Fibroblast of villous mesenchyme (primary cell): ENCODE measurements around the gene DGCR2. TPM values are rescaled to one million over a fixed set of nuclear protein-coding genes. Genes with fewer than 3 reads are reported as not detected.
"Not testable (repeated sequence)": the region's sequence is repeated elsewhere in the genome, so short reads cannot be mapped to it uniquely, and the experiment has no call there.

Source experiments
- DNase-seq: peaks from one replicate; pipeline ENCODE4 v3.0.0-alpha.2; 2010; ENCODE audit warnings: low read depth
- H3K4me3 ChIP-seq: 2 replicates; pipeline ENCODE4 v1.5.1; 2011; ENCODE audit warnings: low read depth, mild to moderate bottlenecking, low read length
- CTCF ChIP-seq: IDR thresholded peaks from 2 replicates; pipeline ENCODE4 v1.5.1; 2012; ENCODE audit warnings: low read depth, mild to moderate bottlenecking, low read length; ENCODE audit not compliant: insufficient read depth
- total RNA-seq: library from RNA; depleted of rRNA; stranded (reverse); fragments of >200 nt; gene quantifications from 2 replicates; pipeline ENCODE4 v1.2.3, GENCODE V29; 2012

DGCR2 gene
- total RNA-seq, 1 donor: 53.5 TPM

- DNase-seq: no peak
- H3K4me3 ChIP-seq: no peak overlapping the region
- no peak for TF ChIP-seq CTCF
These were observed 44.2 kb upstream of the DGCR2 start for GRCh38 chr22:19166421-19166820.

- no peak overlapping the region for H3K4me3 ChIP-seq
- no peak for TF ChIP-seq CTCF
- DNase-seq: no peak
These were observed 42.2 kb upstream of the DGCR2 start for GRCh38 chr22:19164425-19164824.

DNA sequence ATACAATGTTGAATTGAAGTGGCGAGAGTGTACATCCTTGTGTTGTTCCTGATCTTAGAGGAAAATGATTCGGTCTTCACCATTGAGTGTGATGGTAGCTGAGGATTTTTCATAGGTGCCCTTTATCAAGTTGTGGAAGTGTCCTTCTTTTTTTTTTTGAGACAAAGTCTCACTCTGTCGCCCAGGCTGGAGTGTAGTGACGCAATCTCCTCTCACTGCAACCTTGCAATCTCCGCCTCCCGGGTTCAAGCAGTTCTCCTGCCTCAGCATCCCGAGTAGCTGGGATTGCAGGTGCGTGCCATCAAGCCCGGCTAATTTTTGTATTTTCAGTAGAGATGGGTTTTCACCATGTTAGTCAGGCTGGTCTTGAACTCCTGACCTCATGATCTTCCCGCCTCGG is 36.4 kb upstream of the DGCR2 start:
- DNase-seq, H3K4me3 ChIP-seq: not testable (repeated sequence)

GRCh38 chr22:19156109-19156508 is 33.9 kb upstream of the DGCR2 start:
- not testable (repeated sequence) for H3K4me3 ChIP-seq, DNase-seq

GRCh38 chr22:19152942-19153883 is 31.0 kb upstream of the DGCR2 start:
- TF ChIP-seq CTCF: no peak
- DNase-seq: no peak

DNA sequence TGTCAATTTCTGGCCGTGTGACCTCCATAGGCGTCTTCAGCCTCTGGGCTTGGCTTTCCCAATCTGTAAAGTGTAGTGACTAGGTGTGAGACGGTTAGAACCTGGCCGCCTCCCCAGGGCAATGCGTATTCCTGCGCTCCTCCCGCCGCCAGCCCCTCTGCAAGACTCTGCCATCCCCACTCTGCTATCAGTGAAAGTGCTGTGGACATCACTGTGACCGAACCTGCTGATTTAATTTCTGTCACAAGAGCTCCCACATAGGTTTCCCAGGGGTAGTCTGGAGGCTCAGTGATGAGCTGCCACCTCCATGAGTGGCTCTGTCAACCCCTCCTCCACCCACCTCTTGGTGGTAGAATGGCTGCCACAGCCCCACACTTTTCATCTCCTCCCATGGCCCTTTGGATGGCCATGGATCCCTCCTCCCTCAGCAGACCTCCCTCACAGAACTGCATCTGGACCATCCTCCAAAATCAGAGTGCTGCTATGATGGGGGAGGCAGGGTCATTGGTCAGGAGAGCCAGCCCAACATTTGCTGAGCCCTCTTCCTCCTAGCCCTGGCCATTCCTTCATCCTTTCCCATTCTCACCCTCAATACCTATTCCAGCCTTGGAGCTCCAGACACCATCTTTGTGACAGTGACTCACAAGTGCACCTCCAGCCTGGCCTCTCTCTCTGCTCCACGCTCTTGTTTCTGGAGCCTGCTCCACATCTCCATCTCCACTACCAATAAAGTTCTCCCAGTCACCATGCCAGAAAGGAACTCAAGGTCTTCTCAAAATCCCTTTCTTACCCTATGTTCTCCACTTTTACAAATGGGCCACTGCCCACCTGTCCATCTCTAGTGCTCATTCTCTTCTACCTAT is 29.3 kb upstream of the DGCR2 start:
- no peak for DNase-seq
- no peak overlapping the region for H3K4me3 ChIP-seq
- TF ChIP-seq CTCF: no peak

More at GRCh38 chr22:19152942-19153883, 31.0 kb upstream of the DGCR2 start:
- no peak overlapping the region for H3K4me3 ChIP-seq

DNA sequence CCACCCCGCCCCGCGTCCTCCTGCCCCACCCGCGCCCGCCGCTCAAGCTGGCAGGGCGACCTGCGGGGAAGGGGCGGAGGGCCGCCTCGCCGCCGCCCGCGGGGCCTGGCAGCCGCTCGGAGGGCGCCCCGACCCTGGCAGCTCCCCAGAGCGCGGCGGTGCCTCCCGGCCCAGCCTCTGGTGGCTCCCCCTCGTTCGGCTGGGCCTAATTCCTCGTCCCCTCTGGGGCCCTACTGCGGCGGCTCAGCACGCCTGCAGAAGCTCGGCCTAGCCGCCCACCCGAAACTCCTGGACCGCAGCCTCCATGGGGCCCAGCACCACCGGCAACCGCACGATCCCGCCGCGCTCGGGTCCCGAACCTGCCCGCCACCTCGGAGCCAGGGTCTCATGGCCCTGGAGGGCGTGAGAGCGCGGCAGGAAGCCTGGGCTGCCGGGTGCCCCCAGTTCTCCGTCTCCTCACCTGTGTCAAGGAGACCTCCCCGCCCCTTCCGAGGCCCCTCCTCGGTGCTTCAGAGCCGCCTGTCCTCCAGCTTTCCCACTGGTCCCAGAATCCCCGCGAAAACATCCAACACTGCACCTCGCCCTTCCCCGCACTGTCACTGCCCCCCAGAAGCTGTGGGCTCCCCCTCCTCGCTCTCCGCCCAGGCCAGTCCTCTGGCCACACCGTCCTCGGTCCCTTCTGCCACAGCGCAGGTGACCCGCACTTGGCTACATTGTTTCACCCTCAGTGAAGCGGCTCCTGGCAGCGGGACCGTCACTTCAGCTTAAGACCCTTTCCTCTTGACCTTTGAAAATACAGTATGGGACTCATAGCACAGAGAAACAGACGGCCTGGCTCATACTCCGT is 28.5 kb upstream of the DGCR2 start:
- TF ChIP-seq CTCF: no peak
- no peak overlapping the region for H3K4me3 ChIP-seq
- DNase-seq: no peak
